Measurements from ENCODE around the gene CHRND. TPM values are rescaled to one million over a fixed set of nuclear protein-coding genes. Genes with fewer than 3 reads are reported as not detected.

Gene CHRND
- total and polyA plus RNA-seq, 2 of the 4 experiments (the other 2 are of a cell fraction): not detected

- dilution Hi-C loops (cut with HindIII; ENCODE audit: low sequenced_read_pairs, unreplicated experiment): no loop called here
- Histone ChIP-seq H3K9me1 (ENCODE audit: insufficient read depth, low read length) (peaks cover 6% of the 10 kb centered on the region; the same call in 1 of the 2 replicates), H4K91ac (ENCODE audit: insufficient read depth, low read depth, low read length) (no peak overlapping the region), H3K23ac (ENCODE audit: low read depth, low read length) (no peak overlapping the region), H3K4me2 (ENCODE audit: low read depth, low read length) (no peak overlapping the region), H2AFZ (replicated peaks; ENCODE audit: low read length, poor library complexity) (no peak overlapping the region), H2BK5ac (ENCODE audit: low read depth, low read length, poor library complexity, severe bottlenecking) (no peak overlapping the region), H3K4ac (ENCODE audit: low read depth, low read length) (no peak overlapping the region), H3K4me3 (ENCODE audit: insufficient read depth, low read depth, low read length) (no peak overlapping the region), H3K9me3 (ENCODE audit: control insufficient read depth, insufficient read depth, low read length) (no peaks in the 10 kb centered on the region), H2AK5ac (ENCODE audit: low read depth, low read length) (no peak overlapping the region), H4K5ac (ENCODE audit: low read depth, low read length) (no peak overlapping the region), H2AK9ac (replicated peaks; ENCODE audit: low read depth, low read length, poor library complexity) (no peak overlapping the region), H3K4me1 (ENCODE audit: control insufficient read depth, insufficient read depth, low read length) (peaks cover 3% of the 10 kb centered on the region), H2BK120ac (ENCODE audit: low read depth, low read length) (no peak overlapping the region), H3K27me3 (ENCODE audit: control insufficient read depth, insufficient read depth, low read length) (no peaks in the 10 kb centered on the region), H3K9ac (ENCODE audit: low read depth, low read length) (no peak overlapping the region), H3K27ac (ENCODE audit: insufficient read depth, low read length) (no peak overlapping the region), H4K8ac (ENCODE audit: low read depth in 2 of 2, low read length in 2 of 2) (no peak overlapping the region), H4K20me1 (ENCODE audit: insufficient read depth, low read length) (no peaks in the 10 kb centered on the region), H2BK20ac (ENCODE audit: low read depth, low read length) (no peak overlapping the region), H3K14ac (replicated peaks; ENCODE audit: low read depth, low read length) (no peak overlapping the region), H2BK15ac (ENCODE audit: low read depth, low read length) (no peak overlapping the region), H3K36me3 (ENCODE audit: control insufficient read depth, insufficient read depth, low read length) (peaks cover 4% of the 10 kb centered on the region; the same call in 1 of the 2 replicates), H3K56ac (ENCODE audit: extremely low read depth, insufficient read depth, low read length) (no peak overlapping the region), H3K79me1 (ENCODE audit: low read depth in 1 of 2, low read length in 2 of 2) (no peaks in the 10 kb centered on the region), H3K18ac (ENCODE audit: low read depth, low read length) (no peak overlapping the region)
- ChIA-PET POLR2A (ENCODE audit: unreplicated experiment) (no interaction called here), CTCF (no interaction called here)
- in situ Hi-C loops (cut with MboI; ENCODE audit: low sequenced_read_pairs): no loop called here
- TF ChIP-seq SMC3 (IDR thresholded peaks at IDR 0.05; ENCODE audit: low read depth, low read length) (no peak), MAZ (IDR thresholded peaks at IDR 0.05; ENCODE audit: borderline replicate concordance, low read depth, low read length) (no peak), POLR2A (IDR thresholded peaks at IDR 0.05; ENCODE audit: low read depth, low read length) (no peak), NFE2L2 (IDR thresholded peaks at IDR 0.05; ENCODE audit: low read depth, low read length) (no peak), CHD1 (IDR thresholded peaks at IDR 0.05; ENCODE audit: low read depth, low read length) (no peak), CEBPB (IDR thresholded peaks at IDR 0.05; ENCODE audit: low read depth, low read length) (no peak), RAD21 (IDR thresholded peaks at IDR 0.05; ENCODE audit: low read length) (no peak), FOS (IDR thresholded peaks at IDR 0.05; ENCODE audit: low read depth, low read length) (no peak), MXI1 (IDR thresholded peaks at IDR 0.05; ENCODE audit: borderline replicate concordance, low read depth, low read length) (no peak), USF2 (IDR thresholded peaks at IDR 0.05; ENCODE audit: low read depth, low read length) (no peak), MAFK (IDR thresholded peaks at IDR 0.05; ENCODE audit: low read depth, low read length) (no peak), BHLHE40 (IDR thresholded peaks at IDR 0.05; ENCODE audit: low read depth, low read length) (no peak), RCOR1 (IDR thresholded peaks at IDR 0.05; ENCODE audit: insufficient replicate concordance, low read length) (no peak), RFX5 (IDR thresholded peaks at IDR 0.05; ENCODE audit: low read depth, low read length) (no peak)
- TF ChIP-seq, protein P1, sequence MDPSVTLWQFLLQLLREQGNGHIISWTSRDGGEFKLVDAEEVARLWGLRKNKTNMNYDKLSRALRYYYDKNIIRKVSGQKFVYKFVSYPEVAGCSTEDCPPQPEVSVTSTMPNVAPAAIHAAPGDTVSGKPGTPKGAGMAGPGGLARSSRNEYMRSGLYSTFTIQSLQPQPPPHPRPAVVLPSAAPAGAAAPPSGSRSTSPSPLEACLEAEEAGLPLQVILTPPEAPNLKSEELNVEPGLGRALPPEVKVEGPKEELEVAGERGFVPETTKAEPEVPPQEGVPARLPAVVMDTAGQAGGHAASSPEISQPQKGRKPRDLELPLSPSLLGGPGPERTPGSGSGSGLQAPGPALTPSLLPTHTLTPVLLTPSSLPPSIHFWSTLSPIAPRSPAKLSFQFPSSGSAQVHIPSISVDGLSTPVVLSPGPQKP (IDR thresholded peaks at IDR 0.05; ENCODE audit: borderline replicate concordance, low read depth, low read length): no peak
- TF ChIP-seq, protein P2, sequence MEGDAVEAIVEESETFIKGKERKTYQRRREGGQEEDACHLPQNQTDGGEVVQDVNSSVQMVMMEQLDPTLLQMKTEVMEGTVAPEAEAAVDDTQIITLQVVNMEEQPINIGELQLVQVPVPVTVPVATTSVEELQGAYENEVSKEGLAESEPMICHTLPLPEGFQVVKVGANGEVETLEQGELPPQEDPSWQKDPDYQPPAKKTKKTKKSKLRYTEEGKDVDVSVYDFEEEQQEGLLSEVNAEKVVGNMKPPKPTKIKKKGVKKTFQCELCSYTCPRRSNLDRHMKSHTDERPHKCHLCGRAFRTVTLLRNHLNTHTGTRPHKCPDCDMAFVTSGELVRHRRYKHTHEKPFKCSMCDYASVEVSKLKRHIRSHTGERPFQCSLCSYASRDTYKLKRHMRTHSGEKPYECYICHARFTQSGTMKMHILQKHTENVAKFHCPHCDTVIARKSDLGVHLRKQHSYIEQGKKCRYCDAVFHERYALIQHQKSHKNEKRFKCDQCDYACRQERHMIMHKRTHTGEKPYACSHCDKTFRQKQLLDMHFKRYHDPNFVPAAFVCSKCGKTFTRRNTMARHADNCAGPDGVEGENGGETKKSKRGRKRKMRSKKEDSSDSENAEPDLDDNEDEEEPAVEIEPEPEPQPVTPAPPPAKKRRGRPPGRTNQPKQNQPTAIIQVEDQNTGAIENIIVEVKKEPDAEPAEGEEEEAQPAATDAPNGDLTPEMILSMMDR (conservative IDR thresholded peaks at IDR 0.05; ENCODE audit: low read depth, low read length): no peak
- intact Hi-C loops (cut with micrococcal nuclease): no loop called here
- DNase-seq (no peak), ATAC-seq (ENCODE audit: low read depth) (no peak)
- WGBS, 2 experiments (ENCODE audit: extremely low coverage in 2 of 2, insufficient read length in 1 of 2): 92% methylated on average over 2 of the region's 6 CpGs; no CpG with 5 or more reads in 1 of the 2 experiments
- BruUV-seq (replicated peaks): no TSS peak
These were observed 58.3 kb downstream of the CHRND start for GRCh38 chr2:232584238-232584637.
